ENCODE measurements around the gene ZNF135. TPM values are rescaled to one million over a fixed set of nuclear protein-coding genes. Genes with fewer than 3 reads are reported as not detected.

ZNF135 gene
- total and polyA plus RNA-seq, 2 donors (not counting 3 experiments of a cell fraction or from before 2014, with no cell fraction given) = 1.2 to 1.5 TPM

- DNase-seq (ENCODE audit: low read depth, low spot score) = no peak
- dilution Hi-C loops (cut with MboI; ENCODE audit: extremely low pct_ligation_motif_present, low sequenced_read_pairs) = no loop called here
- intact Hi-C loops (cut with micrococcal nuclease) = no loop called here
- no TSS peak for BruUV-seq (replicated peaks)
- Histone ChIP-seq H3K36me3 (ENCODE audit: control insufficient read depth in 2 of 2, extremely low read depth in 1 of 2, insufficient read depth in 2 of 2, low read length in 2 of 2) (no peaks in the 10 kb centered on the region), H3K27me3 (ENCODE audit: control insufficient read depth in 2 of 2, insufficient read depth in 2 of 2, low read length in 2 of 2) (no peaks in the 10 kb centered on the region), H3K79me2 (ENCODE audit: control insufficient read depth, insufficient read depth, low read length) (no peaks in the 10 kb centered on the region), H3K4me3 (replicated peaks in 1 of 3; ENCODE audit: insufficient read depth in 1 of 3, low read depth in 1 of 3, low read length in 3 of 3) (no peak overlapping the region), H3K4me1 (ENCODE audit: control insufficient read depth, extremely low read depth, insufficient read depth, low read length) (no peaks in the 10 kb centered on the region), H4K20me1 (replicated peaks; ENCODE audit: control insufficient read depth, extremely low read depth, insufficient read depth, low read length) (no peaks in the 10 kb centered on the region), H3K9ac (replicated peaks; ENCODE audit: extremely low read depth, insufficient read depth, low read length) (no peak overlapping the region), H2AFZ (ENCODE audit: low read depth, low read length) (no peak overlapping the region), H3K4me2 (ENCODE audit: insufficient read depth, low read length) (no peak overlapping the region), H3K27ac (ENCODE audit: insufficient read depth, low read depth, low read length) (no peak overlapping the region), H3K9me1 (replicated peaks; ENCODE audit: control insufficient read depth, extremely low read depth, insufficient read depth, low read length) (no peaks in the 10 kb centered on the region), H3K9me3 (replicated peaks; ENCODE audit: control insufficient read depth, insufficient read depth, low read length) (peaks cover 8% of the 10 kb centered on the region)
- TF ChIP-seq, protein P1, sequence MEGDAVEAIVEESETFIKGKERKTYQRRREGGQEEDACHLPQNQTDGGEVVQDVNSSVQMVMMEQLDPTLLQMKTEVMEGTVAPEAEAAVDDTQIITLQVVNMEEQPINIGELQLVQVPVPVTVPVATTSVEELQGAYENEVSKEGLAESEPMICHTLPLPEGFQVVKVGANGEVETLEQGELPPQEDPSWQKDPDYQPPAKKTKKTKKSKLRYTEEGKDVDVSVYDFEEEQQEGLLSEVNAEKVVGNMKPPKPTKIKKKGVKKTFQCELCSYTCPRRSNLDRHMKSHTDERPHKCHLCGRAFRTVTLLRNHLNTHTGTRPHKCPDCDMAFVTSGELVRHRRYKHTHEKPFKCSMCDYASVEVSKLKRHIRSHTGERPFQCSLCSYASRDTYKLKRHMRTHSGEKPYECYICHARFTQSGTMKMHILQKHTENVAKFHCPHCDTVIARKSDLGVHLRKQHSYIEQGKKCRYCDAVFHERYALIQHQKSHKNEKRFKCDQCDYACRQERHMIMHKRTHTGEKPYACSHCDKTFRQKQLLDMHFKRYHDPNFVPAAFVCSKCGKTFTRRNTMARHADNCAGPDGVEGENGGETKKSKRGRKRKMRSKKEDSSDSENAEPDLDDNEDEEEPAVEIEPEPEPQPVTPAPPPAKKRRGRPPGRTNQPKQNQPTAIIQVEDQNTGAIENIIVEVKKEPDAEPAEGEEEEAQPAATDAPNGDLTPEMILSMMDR (IDR thresholded peaks at IDR 0.05; ENCODE audit: extremely low read depth in 1 of 2, insufficient read depth in 1 of 2, low read depth in 1 of 2, low read length in 2 of 2) = no peak
- TF ChIP-seq FOS (IDR thresholded peaks at IDR 0.05; ENCODE audit: borderline replicate concordance, insufficient read depth, low read length) (no peak), MYC (IDR thresholded peaks at IDR 0.05; ENCODE audit: low read depth, low read length) (no peak), POLR2AphosphoS5 (IDR thresholded peaks at IDR 0.05; ENCODE audit: insufficient read depth, low read depth, low read length) (no peak), EZH2 (IDR thresholded peaks at IDR 0.05; ENCODE audit: borderline replicate concordance, low read depth, low read length, severe bottlenecking) (no peak), POLR2A (IDR thresholded peaks at IDR 0.05; ENCODE audit: low read depth, low read length) (no peak), JUN (IDR thresholded peaks at IDR 0.05; ENCODE audit: borderline replicate concordance, insufficient read depth, insufficient read length, low read depth) (no peak), GATA2 (IDR thresholded peaks at IDR 0.05; ENCODE audit: insufficient read depth, insufficient read length, low read depth, low read length) (no peak)
- TF ChIP-seq, protein P2, sequence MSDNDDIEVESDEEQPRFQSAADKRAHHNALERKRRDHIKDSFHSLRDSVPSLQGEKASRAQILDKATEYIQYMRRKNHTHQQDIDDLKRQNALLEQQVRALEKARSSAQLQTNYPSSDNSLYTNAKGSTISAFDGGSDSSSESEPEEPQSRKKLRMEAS (IDR thresholded peaks at IDR 0.05; ENCODE audit: insufficient read depth, insufficient read length) = no peak
- CTCF ChIA-PET = no interaction called here
- POLR2A ChIA-PET = no interaction called here
- FAIRE-seq = no peak
These were observed 12.2 kb upstream of the ZNF135 start for GRCh38 chr19:58046856-58047255.
